Ishikawa (cell line): ENCODE results near the gene FAM120B.

Experiments
- CEBPB ChIP-seq: IDR thresholded peaks from 2 replicates; pipeline ENCODE4 v1.6.1; 2012
- CREB1 ChIP-seq: IDR thresholded peaks from 2 replicates; pipeline ENCODE4 v1.6.1; 2012; ENCODE audit warnings: low read depth
- EGR1 ChIP-seq: IDR thresholded peaks from 2 replicates; pipeline ENCODE4 v1.6.1; 2012
- EP300 ChIP-seq: IDR thresholded peaks from 2 replicates; pipeline ENCODE4 v1.6.1; 2012; ENCODE audit warnings: borderline replicate concordance
- FOXM1 ChIP-seq: IDR thresholded peaks from 2 replicates; pipeline ENCODE4 v1.6.1; 2012; ENCODE audit warnings: low read depth, borderline replicate concordance
- MAX ChIP-seq: IDR thresholded peaks from 2 replicates; pipeline ENCODE4 v1.6.1; 2012
- NFIC ChIP-seq: IDR thresholded peaks from 2 replicates; pipeline ENCODE4 v1.6.1; 2012
- RAD21 ChIP-seq: IDR thresholded peaks from 2 replicates; pipeline ENCODE4 v1.6.1; 2012; ENCODE audit warnings: low read depth
- REST ChIP-seq: IDR thresholded peaks from 2 replicates; pipeline ENCODE4 v1.6.1; 2012; ENCODE audit warnings: low read depth, mild to moderate bottlenecking
- TAF1 ChIP-seq: IDR thresholded peaks from 2 replicates; pipeline ENCODE4 v1.6.1; 2012; ENCODE audit warnings: low read depth, mild to moderate bottlenecking
- TCF12 ChIP-seq: IDR thresholded peaks from 2 replicates; pipeline ENCODE4 v1.6.1; 2012; ENCODE audit warnings: low read depth
- TEAD4 ChIP-seq: IDR thresholded peaks from 2 replicates; pipeline ENCODE4 v1.6.1; 2012
- USF1 ChIP-seq: IDR thresholded peaks from 2 replicates; pipeline ENCODE4 v1.6.1; 2012
- YY1 ChIP-seq: IDR thresholded peaks from 2 replicates; pipeline ENCODE4 v1.6.1; 2012; ENCODE audit warnings: low read depth
- ZBTB7A ChIP-seq: IDR thresholded peaks from 2 replicates; pipeline ENCODE4 v1.6.1; 2012; ENCODE audit warnings: low read depth

Gene FAM120B

GRCh38 chr6:170451762-170452651 lies 145.4 kb downstream of the FAM120B start:
- TF ChIP-seq TCF12 (no peak), EGR1 (no peak), YY1 (no peak), RAD21 (no peak), EP300 (no peak), NFIC (no peak), REST (no peak), CEBPB (no peak), TEAD4 (no peak), CREB1 (no peak), TAF1 (no peak), FOXM1 (no peak), USF1 (no peak), ZBTB7A (no peak), MAX (no peak)

- TF ChIP-seq TEAD4 (no peak), YY1 (no peak), RAD21 (no peak), EP300 (no peak), TCF12 (no peak), NFIC (no peak), REST (no peak)
Measured at GRCh38 chr6:170452767-170453545, 146.4 kb downstream of the FAM120B start.

- TF ChIP-seq FOXM1, result no peak
Measured at GRCh38 chr6:170453586-170454511, 147.3 kb downstream of the FAM120B start.

GRCh38 chr6:170454512-170455285 lies 148.1 kb downstream of the FAM120B start:
- no peak for TF ChIP-seq EP300
- TF ChIP-seq TEAD4, result no peak
- no peak for TF ChIP-seq NFIC
- TF ChIP-seq ZBTB7A, result no peak
- TF ChIP-seq REST, result no peak
- no peak for TF ChIP-seq CEBPB
- TF ChIP-seq MAX, result no peak
- TF ChIP-seq CREB1, result no peak
- no peak for TF ChIP-seq EGR1
- no peak for TF ChIP-seq FOXM1
- TF ChIP-seq TAF1, result no peak
